Urinary bladder (tissue), 4 donors: ENCODE data around the gene PKN1. TPM values are rescaled to one million over a fixed set of nuclear protein-coding genes. Genes with fewer than 3 reads are reported as not detected.
"Not testable (repeated sequence)": the region's sequence is repeated elsewhere in the genome, so short reads cannot be mapped to it uniquely, and the experiment has no call there.

Experiments used
- DNase-seq: peaks from one replicate; pipeline ENCODE4 v3.0.0-alpha.2; 2015; ENCODE audit errors: extremely low spot score
- H3K27ac ChIP-seq: one replicate; pipeline ENCODE4 v1.5.1; 2013; ENCODE audit warnings: low read depth, mild to moderate bottlenecking, moderate library complexity
- H3K36me3 ChIP-seq: one replicate; pipeline ENCODE4 v1.6.1; 2013; ENCODE audit warnings: mild to moderate bottlenecking, moderate library complexity; ENCODE audit not compliant: insufficient read depth
- H3K4me1 ChIP-seq: one replicate; pipeline ENCODE4 v1.6.1; 2013; ENCODE audit warnings: mild to moderate bottlenecking, moderate library complexity; ENCODE audit not compliant: insufficient read depth
- H3K4me3 ChIP-seq: one replicate; pipeline ENCODE4 v1.5.1; 2013; ENCODE audit warnings: low read depth, low read length
- WGBS: extraction: QIAGEN DNeasy Blood & Tissue Kit; methylation state at CpG from one replicate; pipeline ENCODE4 v1.1.7; 2013; 5-methylcytosine and 5-hydroxymethylcytosine counted together
- polyA plus RNA-seq: library from polyadenylated mRNA; stranded (reverse); fragments of 200-250 nt; gene quantifications from one replicate; pipeline ENCODE4 v1.2.3, GENCODE V29; 2013
- total RNA-seq: library from RNA; depleted of rRNA; stranded (reverse); fragments of >200 nt; gene quantifications from one replicate; pipeline ENCODE4 v1.2.3, GENCODE V29; 2014
- donor health status: healthy with polysubstance abuse.
- donor health status: healthy.

PKN1 gene
- total RNA-seq (39.4 TPM), polyA plus RNA-seq (94.5 TPM)

DNA sequence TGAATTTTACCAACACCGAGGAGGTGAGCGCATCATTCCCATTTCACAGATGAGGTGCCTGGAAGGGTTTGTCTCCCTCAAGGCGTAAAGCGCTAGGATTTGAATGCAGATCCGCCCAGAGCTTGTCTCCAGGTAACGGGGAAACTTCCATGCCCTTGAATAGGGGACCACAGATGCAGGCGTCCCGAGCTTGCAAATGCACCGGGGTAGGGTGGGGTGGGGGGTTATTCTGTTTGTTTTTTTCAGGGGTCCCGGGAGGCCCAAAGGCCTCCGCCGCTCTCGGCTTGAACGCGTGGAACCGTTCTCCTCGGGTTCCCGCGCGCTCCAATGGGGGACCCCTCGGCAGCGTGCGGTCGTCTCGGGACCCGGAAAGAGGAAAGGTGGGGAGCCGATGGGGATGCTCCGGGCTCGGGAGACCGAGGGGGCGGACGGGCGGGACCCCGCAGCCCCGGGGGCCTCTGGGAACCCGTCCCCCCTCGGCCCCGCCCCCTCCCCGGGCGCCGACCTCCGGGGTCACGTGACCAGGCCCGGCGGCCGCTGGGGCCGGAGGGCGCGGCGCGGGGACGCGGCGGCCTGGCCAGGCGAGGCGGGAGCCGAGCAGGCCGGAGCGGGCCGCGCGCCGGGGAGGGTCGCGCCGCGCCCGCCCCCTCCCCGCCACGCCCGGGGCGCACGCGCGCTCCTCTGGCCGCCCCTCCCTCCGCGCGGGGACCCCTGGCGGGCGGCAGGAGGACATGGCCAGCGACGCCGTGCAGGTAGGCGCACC lies at the start of gene PKN1:
Gene PKN1, plus strand, starts transcription at position 516 of the 763 bp plus-strand sequence. Its CDS starts 216 bp downstream, at position 732.
- Histone ChIP-seq H3K36me3 (no peaks in the 10 kb centered on the region), H3K27ac (peak within 1 kb of the TSS; percentile 68), H3K4me1 (no peaks in the 10 kb centered on the region), H3K4me3 (peak within 1 kb of the TSS; percentile 98)
- no peak for DNase-seq
- 3% methylated on average over 80 of the region's 85 CpGs for WGBS

DNA sequence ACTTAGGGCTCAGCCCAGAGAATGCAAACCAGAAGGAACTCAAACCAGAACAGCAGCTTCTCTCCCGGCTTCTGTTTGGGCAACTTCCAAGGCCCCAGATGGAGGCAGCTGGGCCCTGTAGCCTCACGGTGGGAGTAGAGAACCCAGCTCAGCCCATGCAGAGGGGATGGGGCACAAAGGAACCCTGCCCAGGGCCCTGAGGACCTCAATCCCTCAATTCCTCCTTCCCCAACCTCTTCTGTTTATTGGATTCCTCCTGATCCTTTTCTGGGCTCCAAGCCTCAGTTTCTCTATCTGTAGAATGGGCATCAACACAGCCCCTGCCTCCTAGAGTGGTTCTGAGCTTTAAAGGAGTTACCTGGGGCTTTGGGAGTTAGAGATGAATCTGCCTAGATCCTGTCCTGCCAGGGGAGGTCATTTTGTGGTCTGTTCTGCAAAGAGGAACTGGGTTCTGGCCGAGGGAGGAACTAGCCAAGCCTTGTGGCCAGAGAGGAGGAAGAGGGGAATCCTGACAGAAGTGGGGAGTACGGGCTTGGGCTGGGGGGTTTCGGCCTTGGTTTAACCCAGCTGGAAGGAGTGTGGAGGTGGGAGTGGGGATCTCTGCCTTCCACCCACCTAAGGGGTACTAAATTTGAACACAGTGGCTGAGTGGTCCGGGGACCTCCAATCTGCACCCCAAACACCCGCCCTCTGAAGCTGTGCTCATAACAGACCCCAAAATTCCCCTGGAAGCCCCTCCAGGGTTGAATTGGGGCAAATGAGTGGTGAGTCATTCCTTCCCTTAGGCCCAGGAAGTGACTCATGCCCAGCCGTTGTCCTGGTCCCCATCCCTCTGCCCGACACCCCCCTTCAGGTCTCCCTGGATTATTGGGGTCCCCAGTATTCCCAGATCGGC lies 49.2 kb upstream of the PKN1 start:
- DNase-seq = no peak
- H3K27ac ChIP-seq = peak overlapping the region; percentile 74
- H3K4me1 ChIP-seq = peaks cover 2% of the 10 kb centered on the region
- no peaks in the 10 kb centered on the region for H3K36me3 ChIP-seq
- WGBS = 30% methylated on average over 10 of the region's 10 CpGs
- H3K4me3 ChIP-seq = peak overlapping the region; percentile 19

DNA sequence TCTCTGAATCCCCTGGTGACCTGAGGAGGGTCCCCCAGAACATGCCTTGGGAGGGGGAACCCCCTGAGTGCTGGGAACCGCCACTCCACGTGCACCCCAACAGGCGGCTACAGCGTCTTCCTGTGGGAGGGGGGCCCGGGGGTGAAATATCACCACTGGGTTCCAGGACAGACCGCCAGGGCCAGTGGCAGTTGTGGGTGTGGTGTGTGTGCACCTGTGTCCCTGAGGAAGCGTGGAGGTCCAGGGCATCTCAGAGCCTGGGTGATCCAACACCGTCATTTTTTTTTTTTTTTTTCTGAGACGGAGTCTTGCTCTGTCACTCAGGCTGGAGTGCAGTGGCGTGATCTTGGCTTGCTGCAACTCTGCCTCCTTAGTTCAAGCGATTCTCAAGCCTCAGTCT lies 47.6 kb upstream of the PKN1 start:
- DNase-seq = no peak
- Histone ChIP-seq H3K4me1 (peaks cover 2% of the 10 kb centered on the region), H3K36me3 (no peaks in the 10 kb centered on the region), H3K27ac (peak overlapping the region; percentile 52), H3K4me3 (no peak overlapping the region)
- WGBS = 78% methylated on average over 11 of the region's 11 CpGs

DNA sequence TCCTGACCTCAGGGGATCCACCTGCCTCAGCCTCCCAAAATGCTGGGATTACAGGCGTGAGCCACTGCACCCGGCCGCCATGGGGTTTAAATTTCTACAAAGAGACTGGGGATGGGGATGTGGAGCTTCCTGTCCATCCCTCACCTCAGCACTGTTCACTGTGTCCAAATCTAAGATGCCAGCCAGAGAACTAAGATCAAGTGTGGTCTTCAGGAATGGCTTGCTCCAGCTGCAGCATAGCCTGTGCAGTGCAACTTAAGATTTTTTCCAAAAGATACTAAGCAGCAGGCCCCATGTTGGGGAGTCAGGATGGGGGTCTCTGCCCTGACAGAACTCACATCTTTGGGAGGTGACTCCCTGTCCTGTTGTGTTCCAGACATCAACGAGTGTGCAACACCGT lies 42.6 kb upstream of the PKN1 start:
- Histone ChIP-seq H3K4me1 (no peaks in the 10 kb centered on the region), H3K4me3 (no peak overlapping the region), H3K27ac (no peak overlapping the region), H3K36me3 (peaks cover 2% of the 10 kb centered on the region)
- no peak for DNase-seq
- WGBS = 94% methylated on average over 5 of the region's 5 CpGs

DNA sequence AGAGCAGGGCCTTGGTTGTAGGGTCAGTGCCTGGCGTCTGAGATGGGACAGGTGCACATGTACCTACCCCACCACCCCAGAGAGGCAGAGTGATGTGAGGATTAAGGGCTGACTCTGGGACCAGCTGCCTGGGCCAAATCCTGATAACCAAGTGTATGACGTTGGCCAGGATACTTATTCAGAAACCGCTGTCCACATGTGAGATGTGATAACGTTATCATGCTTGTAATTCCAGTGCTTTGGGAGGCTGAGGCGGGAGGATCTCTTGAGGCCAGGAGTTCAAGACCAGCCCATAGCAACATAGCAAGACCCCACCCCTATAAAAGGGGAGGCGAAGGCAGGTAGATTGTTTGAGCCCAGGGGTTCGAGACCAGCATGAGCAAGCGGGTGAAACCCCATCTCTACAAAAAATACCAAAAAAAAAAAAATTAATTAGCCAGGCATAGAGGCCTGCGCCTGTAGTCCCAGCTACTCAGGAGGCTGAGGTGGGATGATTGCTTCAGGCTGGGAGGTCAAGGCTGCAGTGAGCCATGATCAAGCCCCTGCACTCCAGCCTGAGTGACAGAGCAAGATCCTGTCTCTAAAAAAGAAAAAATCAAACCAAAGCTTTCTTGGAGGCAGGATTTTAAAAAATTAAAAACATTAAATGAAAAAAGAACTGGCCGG lies 41.8 kb upstream of the PKN1 start:
- Histone ChIP-seq H3K4me1 (no peaks in the 10 kb centered on the region), H3K36me3 (peaks cover 2% of the 10 kb centered on the region), H3K27ac (no peak overlapping the region), H3K4me3 (no peak overlapping the region)
- 84% methylated on average over 10 of the region's 10 CpGs for WGBS
- DNase-seq = no peak

DNA sequence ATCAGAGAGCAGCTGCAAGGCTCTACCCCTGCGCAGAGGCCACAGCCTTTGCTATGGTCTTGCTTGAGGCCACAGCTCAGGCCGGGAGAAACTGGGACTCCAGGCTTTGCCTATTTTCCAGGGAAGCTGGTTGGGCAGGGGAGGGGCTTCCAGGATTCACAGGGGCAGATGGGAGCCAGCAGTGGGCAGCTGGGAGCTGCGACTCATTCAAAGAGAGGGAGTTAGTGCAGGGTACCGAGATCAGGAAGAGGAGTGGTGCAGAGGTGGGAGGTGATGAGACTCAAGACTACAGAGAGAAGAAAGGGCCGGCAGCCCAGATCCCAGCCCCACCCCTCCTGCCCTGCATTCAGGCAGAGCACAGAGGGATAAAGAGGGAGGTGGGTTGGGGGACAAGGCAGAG lies 39.8 kb upstream of the PKN1 start:
- Histone ChIP-seq H3K36me3 (peaks cover 2% of the 10 kb centered on the region), H3K4me3 (no peak overlapping the region), H3K4me1 (no peaks in the 10 kb centered on the region), H3K27ac (no peak overlapping the region)
- 69% methylated on average over 5 of the region's 5 CpGs for WGBS
- no peak for DNase-seq

DNA sequence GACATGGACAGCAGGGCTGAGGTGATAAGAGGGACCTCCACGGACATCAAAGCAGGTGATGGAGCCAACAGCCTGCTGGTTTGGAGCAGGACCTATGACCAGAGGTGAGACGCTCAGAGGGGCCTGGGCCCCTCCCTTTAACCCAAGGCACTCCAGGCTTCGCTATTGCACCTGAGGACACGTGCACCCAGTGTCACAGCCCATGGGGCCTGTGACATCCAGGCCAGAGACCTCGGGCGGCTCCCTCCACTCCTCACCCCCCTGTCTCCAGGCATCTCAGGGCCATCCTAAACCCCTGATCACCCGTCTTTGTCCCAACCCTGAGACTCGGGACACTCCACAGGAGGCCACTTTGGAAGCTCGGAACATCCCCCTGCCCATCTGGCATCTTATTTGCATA lies 38.9 kb upstream of the PKN1 start:
- no peak for DNase-seq
- Histone ChIP-seq H3K27ac (no peak overlapping the region), H3K4me1 (no peaks in the 10 kb centered on the region), H3K4me3 (no peak overlapping the region), H3K36me3 (peaks cover 2% of the 10 kb centered on the region)
- WGBS = 87% methylated on average over 9 of the region's 9 CpGs

DNA sequence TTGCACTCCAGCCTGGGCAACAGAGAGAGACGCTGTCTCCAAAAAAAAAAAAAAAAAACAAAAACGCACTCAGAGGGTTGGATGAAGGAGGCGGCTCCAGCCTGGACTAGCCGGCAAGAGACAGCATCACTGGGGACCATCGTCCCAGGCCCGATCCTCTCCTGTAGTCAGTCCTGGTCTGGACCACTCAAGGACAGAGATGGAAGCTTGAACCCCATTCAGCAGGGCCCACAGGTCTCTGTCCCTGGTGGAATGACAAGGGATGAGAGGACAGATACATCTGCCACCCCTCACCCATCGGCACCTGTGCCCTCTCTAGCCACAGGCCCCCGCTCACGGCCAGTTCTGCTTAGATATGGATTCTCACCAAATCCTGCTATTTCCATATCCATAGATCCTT lies 37.8 kb upstream of the PKN1 start:
- no peak overlapping the region for H3K27ac ChIP-seq
- 90% methylated on average over 9 of the region's 9 CpGs for WGBS
- no peak for DNase-seq
- H3K4me1 ChIP-seq = no peaks in the 10 kb centered on the region
- H3K4me3 ChIP-seq = no peak overlapping the region
- H3K36me3 ChIP-seq = peaks cover 2% of the 10 kb centered on the region

DNA sequence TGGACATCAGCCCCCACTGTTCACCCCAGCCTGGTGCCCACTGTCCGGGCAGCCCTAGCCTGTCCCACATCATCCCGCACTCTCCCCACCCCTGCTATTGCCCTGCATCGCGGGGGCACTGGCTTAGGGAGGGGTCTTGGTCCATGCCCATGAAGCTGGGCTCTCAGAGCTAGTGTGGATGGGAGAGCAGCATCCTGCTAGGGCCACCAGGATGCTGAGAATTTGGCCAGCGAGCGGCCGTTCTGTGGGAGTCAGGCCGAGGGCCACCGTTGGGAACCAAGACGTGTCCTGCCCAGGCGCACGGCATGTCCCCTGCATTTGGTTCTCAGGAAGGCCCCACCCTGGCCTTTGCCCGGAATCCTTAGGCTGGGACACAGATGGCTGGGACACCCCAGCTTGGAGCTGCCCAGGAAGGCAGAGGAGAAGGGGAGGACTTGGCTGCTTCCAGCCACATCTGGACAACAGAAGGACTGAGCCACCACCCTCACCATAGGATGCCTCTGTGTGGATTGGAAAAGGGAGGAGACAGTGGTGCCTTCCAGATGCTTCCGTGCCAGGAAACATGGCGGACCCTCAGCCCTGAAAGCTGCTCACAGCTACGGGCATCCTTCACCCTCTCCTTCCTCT lies 37.3 kb upstream of the PKN1 start:
- Histone ChIP-seq H3K36me3 (peaks cover 2% of the 10 kb centered on the region), H3K27ac (no peak overlapping the region), H3K4me3 (no peak overlapping the region), H3K4me1 (no peaks in the 10 kb centered on the region)
- no peak for DNase-seq
- 89% methylated on average over 16 of the region's 16 CpGs for WGBS

DNA sequence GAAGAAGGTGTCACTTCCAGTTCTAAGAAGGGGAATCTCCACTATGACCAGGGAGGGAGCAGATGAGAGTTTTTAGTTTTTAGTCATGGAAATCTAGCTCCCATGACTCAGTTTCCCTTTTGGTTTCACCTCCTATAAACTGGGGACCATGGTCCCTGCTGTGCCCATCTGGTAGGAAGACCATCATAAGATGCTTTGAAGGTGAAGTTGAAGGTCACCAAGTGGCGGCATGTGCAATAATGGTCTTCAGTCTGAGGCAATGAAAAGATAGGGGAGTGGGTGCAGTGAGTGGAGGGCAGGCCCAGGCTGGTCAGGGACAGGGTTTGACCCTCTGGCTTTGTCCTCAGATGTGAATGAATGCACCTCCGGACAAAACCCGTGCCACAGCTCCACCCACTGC lies 36.4 kb upstream of the PKN1 start:
- not testable (repeated sequence) for H3K4me1 ChIP-seq, H3K4me3 ChIP-seq, H3K27ac ChIP-seq, DNase-seq, H3K36me3 ChIP-seq
- 93% methylated on average over 3 of the region's 3 CpGs for WGBS

DNA sequence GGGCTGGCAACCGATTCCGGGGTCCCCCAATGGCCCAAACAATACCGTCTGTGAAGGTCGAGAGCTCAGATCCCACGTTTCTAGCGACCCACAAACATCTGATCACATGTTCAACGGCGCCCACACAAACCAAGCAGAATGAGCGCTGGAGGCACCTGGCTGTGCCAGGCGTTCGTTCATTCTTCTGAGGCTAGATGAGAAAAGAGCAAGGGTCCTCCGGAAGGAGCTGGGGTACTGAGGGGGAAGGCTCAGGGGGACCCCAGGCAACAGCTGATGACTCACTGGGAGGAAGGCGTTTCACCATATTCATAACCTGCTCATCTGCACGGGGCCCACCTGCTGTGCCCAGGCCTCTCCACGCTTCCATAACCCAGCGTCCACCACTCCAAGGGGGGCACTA lies 35.9 kb upstream of the PKN1 start:
- 89% methylated on average over 16 of the region's 16 CpGs for WGBS
- H3K4me3 ChIP-seq, H3K36me3 ChIP-seq, DNase-seq, H3K27ac ChIP-seq, H3K4me1 ChIP-seq: not testable (repeated sequence)

DNA sequence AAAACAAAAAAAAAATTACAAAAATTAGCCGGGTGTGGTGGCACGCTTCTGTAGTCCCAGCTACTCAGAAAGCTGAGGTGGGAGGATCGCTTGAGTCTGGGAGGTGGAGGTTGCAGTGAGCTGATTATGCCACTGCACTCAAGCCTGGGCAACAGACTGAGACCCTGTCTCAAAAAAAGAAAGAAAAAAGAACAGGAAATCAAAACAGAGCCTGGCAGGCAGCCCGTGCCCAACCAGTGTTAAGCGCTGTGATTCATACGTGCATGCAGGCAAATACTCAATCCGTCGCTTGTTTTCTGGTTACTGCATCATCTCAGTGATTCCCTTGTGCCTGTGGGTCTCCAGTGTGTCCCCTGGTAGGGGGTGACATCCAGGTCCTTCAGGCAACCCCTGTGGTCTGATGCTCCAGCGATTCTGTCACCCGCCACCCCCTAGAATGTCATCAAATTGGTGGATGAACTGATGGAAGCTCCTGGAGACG lies 32.1 kb upstream of the PKN1 start:
- H3K4me1 ChIP-seq = no peaks in the 10 kb centered on the region
- WGBS = 87% methylated on average over 11 of the region's 11 CpGs
- H3K36me3 ChIP-seq = no peaks in the 10 kb centered on the region
- no peak for DNase-seq
- no peak overlapping the region for H3K27ac ChIP-seq
- no peak overlapping the region for H3K4me3 ChIP-seq

DNA sequence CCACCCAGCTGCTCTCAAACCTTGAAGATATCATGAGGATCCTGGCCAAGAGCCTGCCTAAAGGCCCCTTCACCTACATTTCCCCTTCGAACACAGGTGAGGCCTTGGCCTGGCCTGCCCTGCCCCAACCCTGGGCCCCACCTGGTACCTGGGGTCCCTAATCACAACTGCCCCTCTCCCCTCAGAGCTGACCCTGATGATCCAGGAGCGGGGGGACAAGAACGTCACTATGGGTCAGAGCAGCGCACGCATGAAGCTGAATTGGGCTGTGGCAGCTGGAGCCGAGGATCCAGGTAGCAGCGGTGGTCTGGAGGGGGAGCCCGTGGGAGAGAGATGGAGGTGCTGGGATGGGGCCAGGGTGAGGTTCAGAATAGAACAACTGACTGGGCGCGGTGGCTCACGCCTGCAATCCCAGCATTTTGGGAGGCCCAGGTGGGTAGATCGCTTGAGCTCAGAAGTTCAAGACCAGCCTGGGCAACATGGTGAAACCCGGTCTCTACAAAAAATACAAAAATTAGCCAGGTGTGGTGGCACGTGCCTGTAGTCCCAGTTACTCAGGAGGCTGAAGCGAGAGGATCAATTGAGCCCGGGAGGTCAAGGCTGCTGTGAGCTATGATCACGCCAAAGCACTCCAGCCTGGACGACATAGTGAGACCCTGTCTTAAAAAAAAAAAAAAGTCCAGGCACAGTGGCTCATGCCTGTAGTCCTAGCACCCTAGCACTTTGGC lies 31.5 kb upstream of the PKN1 start:
- no peaks in the 10 kb centered on the region for H3K4me1 ChIP-seq
- H3K27ac ChIP-seq = no peak overlapping the region
- 95% methylated on average over 18 of the region's 18 CpGs for WGBS
- no peak for DNase-seq
- no peak overlapping the region for H3K4me3 ChIP-seq
- no peaks in the 10 kb centered on the region for H3K36me3 ChIP-seq
